GM12874 (cell line): ENCODE measurements around the gene AHR.

ENCODE experiments used
- TF ChIP-seq, protein P1 (sequence below): IDR thresholded peaks from 2 replicates; pipeline ENCODE4 v1.5.1; 2011; ENCODE audit warnings: low read depth, mild to moderate bottlenecking, control low read depth, low read length, moderate library complexity; ENCODE audit not compliant: insufficient read depth

AHR gene

GRCh38 chr7:17362439-17363105 lies 64.1 kb downstream of the AHR start:
- TF ChIP-seq, protein P1, sequence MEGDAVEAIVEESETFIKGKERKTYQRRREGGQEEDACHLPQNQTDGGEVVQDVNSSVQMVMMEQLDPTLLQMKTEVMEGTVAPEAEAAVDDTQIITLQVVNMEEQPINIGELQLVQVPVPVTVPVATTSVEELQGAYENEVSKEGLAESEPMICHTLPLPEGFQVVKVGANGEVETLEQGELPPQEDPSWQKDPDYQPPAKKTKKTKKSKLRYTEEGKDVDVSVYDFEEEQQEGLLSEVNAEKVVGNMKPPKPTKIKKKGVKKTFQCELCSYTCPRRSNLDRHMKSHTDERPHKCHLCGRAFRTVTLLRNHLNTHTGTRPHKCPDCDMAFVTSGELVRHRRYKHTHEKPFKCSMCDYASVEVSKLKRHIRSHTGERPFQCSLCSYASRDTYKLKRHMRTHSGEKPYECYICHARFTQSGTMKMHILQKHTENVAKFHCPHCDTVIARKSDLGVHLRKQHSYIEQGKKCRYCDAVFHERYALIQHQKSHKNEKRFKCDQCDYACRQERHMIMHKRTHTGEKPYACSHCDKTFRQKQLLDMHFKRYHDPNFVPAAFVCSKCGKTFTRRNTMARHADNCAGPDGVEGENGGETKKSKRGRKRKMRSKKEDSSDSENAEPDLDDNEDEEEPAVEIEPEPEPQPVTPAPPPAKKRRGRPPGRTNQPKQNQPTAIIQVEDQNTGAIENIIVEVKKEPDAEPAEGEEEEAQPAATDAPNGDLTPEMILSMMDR, result no peak

- TF ChIP-seq, protein P1, result no peak
These were observed 66.2 kb downstream of the AHR start for GRCh38 chr7:17364671-17365070.

DNA sequence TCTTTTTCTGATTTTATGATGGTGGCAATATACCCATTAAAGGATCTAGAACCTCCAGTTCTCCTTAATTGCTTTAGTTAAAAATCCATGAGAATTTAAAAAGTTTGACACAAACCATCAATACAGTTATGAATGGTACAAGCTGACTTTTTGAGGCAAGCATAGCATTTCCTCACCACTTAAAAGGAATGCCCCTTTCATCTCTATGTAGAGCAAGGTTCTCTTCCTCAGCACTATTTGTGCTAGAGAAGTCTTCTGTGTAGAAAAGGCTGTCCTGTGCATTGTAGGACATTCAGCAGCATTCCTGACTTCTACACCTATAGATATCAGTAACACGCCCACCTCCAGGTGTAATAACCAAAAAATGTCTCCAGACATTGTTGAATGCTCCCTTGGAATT lies 67.3 kb downstream of the AHR start:
- TF ChIP-seq, protein P1, result no peak

DNA sequence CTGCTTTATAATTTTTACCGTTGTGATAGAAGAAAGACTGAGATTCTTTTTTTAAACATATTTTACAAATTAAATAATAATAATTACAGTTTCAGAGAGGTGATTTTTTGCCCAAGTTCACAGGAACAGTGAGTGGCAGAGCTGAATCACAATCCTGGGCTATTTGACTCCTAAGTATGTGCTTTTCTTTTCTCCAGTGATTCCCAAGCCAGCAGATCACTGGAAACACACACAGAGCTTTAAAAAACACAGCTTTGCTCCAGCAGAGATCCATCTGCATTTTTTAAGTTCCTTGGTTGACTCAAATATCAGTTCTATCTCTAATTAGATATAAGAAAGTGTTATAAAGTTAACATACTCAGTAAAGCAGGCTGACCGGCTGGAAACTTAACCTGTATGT lies 69.0 kb downstream of the AHR start:
- TF ChIP-seq, protein P1, result no peak

DNA sequence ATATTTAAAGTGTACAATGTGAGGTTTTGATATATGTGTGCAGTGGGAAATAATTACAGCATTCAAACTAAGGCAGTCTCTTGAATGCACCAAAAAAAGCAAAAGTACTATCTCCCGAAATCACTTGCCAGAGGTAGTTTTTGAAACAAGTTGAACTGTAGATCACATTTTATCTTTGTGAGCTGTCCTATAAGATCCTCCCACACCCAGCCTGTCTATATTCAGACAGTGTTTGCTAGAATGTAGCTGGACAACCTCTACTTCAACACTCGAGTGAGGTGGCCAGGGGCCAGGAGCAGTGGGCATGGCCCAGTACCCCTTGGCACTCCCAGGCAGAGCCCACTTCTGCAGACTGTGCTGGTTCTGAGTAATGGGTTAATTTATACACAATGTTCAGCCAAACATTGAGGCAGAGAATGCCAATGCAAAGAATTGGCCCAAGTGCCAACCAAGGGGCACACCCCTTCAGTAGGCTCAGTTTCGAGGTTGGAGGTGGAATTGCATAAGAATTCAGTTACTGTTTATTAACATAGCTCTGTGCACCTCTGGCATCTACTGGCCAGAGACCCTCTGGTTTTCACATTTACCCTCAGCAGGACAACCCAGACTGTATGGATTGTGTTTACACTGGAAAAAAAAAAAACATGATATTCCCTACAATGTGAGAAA lies 70.5 kb downstream of the AHR start:
- TF ChIP-seq, protein P1, result no peak

DNA sequence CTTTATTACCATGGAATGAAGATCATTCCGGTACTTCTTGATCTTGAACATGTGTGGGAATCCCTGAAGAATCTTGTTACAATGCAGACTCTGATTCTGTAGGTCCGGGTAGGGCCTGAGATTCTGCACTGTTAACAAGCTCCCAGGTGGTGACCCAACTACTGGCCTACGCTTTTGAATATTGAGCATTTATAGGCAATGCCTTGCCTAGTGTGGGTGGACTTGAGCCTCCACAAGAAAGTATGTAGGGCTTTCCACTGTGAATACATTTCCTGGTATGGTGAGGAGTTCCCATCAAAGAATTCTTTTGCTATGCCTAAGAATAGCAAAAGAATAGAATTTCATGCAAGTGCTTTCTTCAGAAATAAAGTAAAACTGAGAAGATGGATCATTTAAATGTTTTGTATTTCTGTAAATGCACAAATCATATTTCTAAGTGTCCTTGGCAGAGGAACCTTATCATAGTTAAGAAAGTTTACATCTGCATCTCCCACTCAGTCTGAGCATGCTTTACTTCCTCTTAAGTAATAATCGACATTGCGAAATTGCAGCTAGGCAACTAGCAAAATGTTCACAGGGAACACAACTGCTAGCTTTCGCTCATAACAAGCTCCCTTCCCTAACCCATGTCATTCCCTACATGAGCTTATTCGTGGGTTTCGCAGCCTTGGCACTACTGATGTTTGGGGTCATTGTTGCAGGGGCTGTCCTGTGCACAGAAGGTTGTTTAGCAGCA lies 71.4 kb downstream of the AHR start:
- TF ChIP-seq, protein P1, result no peak

- TF ChIP-seq, protein P1, result no peak
These were observed 72.6 kb downstream of the AHR start for GRCh38 chr7:17370901-17371585.
